Measurements from ENCODE around the gene EEFSEC. TPM values are rescaled to one million over a fixed set of nuclear protein-coding genes. Genes with fewer than 3 reads are reported as not detected.

The EEFSEC gene
- total and polyA plus RNA-seq, 5 donors from 2014 or later: 16.9 to 21.9 (median 18.5) TPM

- peaks cover 0 to 2% (median under 1%) of the 10 kb centered on the region in 4 donors for H3K4me1 Mint-ChIP-seq
- no peak overlapping the region for H3K4me3 Mint-ChIP-seq
- Histone ChIP-seq H3K36me3 (ENCODE audit: control insufficient read depth, insufficient read depth, low read length) (no peaks in the 10 kb centered on the region), H3K9me3 (ENCODE audit: control insufficient read depth in 2 of 2, low read length in 2 of 2) (no peaks in the 10 kb centered on the region), H3K27me3 (ENCODE audit: control insufficient read depth, insufficient read depth, low read length) (no peaks in the 10 kb centered on the region), H3K4me1 (ENCODE audit: control insufficient read depth, insufficient read depth, low read length, poor library complexity, severe bottlenecking) (no peaks in the 10 kb centered on the region), H3K27ac (ENCODE audit: insufficient read depth, low read length, poor library complexity, severe bottlenecking) (no peak overlapping the region), H3K4me3 (ENCODE audit: low read depth, low read length) (no peak overlapping the region)
- peak overlapping the region in 2 of 3 donors; percentile 7 to 36 for H3K27ac Mint-ChIP-seq
- ATAC-seq (ENCODE audit: low read depth in 2 of 2) (no peak), DNase-seq (peak in 1 of 3 donors; percentile 25)
- peaks cover 25% of the 10 kb centered on the region for H3K36me3 Mint-ChIP-seq
- no peaks in the 10 kb centered on the region for H3K27me3 Mint-ChIP-seq
- no peaks in the 10 kb centered on the region for H3K9me3 Mint-ChIP-seq
Measured at GRCh38 chr3:128383316-128384235, 230.3 kb downstream of the EEFSEC start.

GRCh38 chr3:128385080-128385832 lies 232.0 kb downstream of the EEFSEC start:
- Mint-ChIP-seq H3K27me3 (no peaks in the 10 kb centered on the region), H3K36me3 (peaks cover 20% of the 10 kb centered on the region), H3K4me1 (peaks cover 0 to 2% (median under 1%) of the 10 kb centered on the region in 4 donors), H3K27ac (no peak overlapping the region), H3K9me3 (no peaks in the 10 kb centered on the region), H3K4me3 (no peak overlapping the region)
- no peak for ATAC-seq (ENCODE audit: low read depth in 2 of 2)
- no peaks in the 10 kb centered on the region for H3K4me1 ChIP-seq (ENCODE audit: control insufficient read depth, insufficient read depth, low read length, poor library complexity, severe bottlenecking)
- H3K4me3 ChIP-seq (ENCODE audit: low read depth, low read length): no peak overlapping the region
- no peak for DNase-seq
- H3K27me3 ChIP-seq (ENCODE audit: control insufficient read depth, insufficient read depth, low read length): no peaks in the 10 kb centered on the region
- H3K9me3 ChIP-seq (ENCODE audit: control insufficient read depth in 2 of 2, low read length in 2 of 2): no peaks in the 10 kb centered on the region
- H3K36me3 ChIP-seq (ENCODE audit: control insufficient read depth, insufficient read depth, low read length): no peaks in the 10 kb centered on the region
- H3K27ac ChIP-seq (ENCODE audit: insufficient read depth, low read length, poor library complexity, severe bottlenecking): no peak overlapping the region

GRCh38 chr3:128388932-128389331 lies 235.7 kb downstream of the EEFSEC start:
- Mint-ChIP-seq H3K4me1 (peaks cover 0 to 4% (median under 1%) of the 10 kb centered on the region in 4 donors), H3K27ac (no peak overlapping the region), H3K4me3 (no peak overlapping the region), H3K36me3 (peaks cover 15% of the 10 kb centered on the region), H3K9me3 (no peaks in the 10 kb centered on the region), H3K27me3 (no peaks in the 10 kb centered on the region)
- H3K27me3 ChIP-seq (ENCODE audit: control insufficient read depth, insufficient read depth, low read length): no peaks in the 10 kb centered on the region
- DNase-seq: no peak
- no peaks in the 10 kb centered on the region for H3K4me1 ChIP-seq (ENCODE audit: control insufficient read depth, insufficient read depth, low read length, poor library complexity, severe bottlenecking)
- no peaks in the 10 kb centered on the region for H3K36me3 ChIP-seq (ENCODE audit: control insufficient read depth, insufficient read depth, low read length)
- ATAC-seq (ENCODE audit: low read depth in 2 of 2): no peak
- no peak overlapping the region for H3K27ac ChIP-seq (ENCODE audit: insufficient read depth, low read length, poor library complexity, severe bottlenecking)
- no peaks in the 10 kb centered on the region for H3K9me3 ChIP-seq (ENCODE audit: control insufficient read depth in 2 of 2, low read length in 2 of 2)
- no peak overlapping the region for H3K4me3 ChIP-seq (ENCODE audit: low read depth, low read length)

DNA sequence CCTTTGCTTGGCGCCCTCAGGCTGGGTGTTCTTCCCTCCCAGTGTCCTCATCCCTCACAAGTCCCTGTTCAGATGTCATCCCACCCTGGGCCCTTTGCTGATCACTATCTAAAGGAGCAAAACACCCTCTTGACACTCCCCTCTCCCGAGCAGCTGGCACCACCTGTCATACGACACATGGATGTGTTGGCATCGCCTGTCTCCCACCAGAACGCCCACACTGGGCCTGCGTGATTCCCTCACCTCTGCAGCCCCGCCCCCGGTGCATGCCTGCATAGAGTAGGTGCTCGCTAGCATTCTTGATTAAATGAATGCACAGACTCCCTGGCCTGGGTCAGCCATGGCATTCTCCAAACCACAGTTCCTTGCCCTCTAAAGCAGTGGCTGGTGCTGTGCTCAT lies 237.6 kb downstream of the EEFSEC start:
- H3K27ac ChIP-seq (ENCODE audit: insufficient read depth, low read length, poor library complexity, severe bottlenecking): no peak overlapping the region
- Mint-ChIP-seq H3K9me3 (no peaks in the 10 kb centered on the region), H3K4me3 (no peak overlapping the region), H3K27ac (peak overlapping the region in 1 of 3 donors; percentile 17), H3K27me3 (no peaks in the 10 kb centered on the region), H3K36me3 (peaks cover 8% of the 10 kb centered on the region), H3K4me1 (peaks cover 0 to 2% (median 0%) of the 10 kb centered on the region in 4 donors)
- no peak overlapping the region for H3K4me3 ChIP-seq (ENCODE audit: low read depth, low read length)
- no peak for DNase-seq
- no peak for ATAC-seq (ENCODE audit: low read depth in 2 of 2)
- H3K9me3 ChIP-seq (ENCODE audit: control insufficient read depth in 2 of 2, low read length in 2 of 2): no peaks in the 10 kb centered on the region
- no peaks in the 10 kb centered on the region for H3K4me1 ChIP-seq (ENCODE audit: control insufficient read depth, insufficient read depth, low read length, poor library complexity, severe bottlenecking)
- no peaks in the 10 kb centered on the region for H3K36me3 ChIP-seq (ENCODE audit: control insufficient read depth, insufficient read depth, low read length)
- no peaks in the 10 kb centered on the region for H3K27me3 ChIP-seq (ENCODE audit: control insufficient read depth, insufficient read depth, low read length)

- Histone ChIP-seq H3K27ac (ENCODE audit: insufficient read depth, low read length, poor library complexity, severe bottlenecking) (no peak overlapping the region), H3K9me3 (ENCODE audit: control insufficient read depth in 2 of 2, low read length in 2 of 2) (no peaks in the 10 kb centered on the region), H3K36me3 (ENCODE audit: control insufficient read depth, insufficient read depth, low read length) (no peaks in the 10 kb centered on the region), H3K4me3 (ENCODE audit: low read depth, low read length) (no peak overlapping the region), H3K4me1 (ENCODE audit: control insufficient read depth, insufficient read depth, low read length, poor library complexity, severe bottlenecking) (no peaks in the 10 kb centered on the region), H3K27me3 (ENCODE audit: control insufficient read depth, insufficient read depth, low read length) (no peaks in the 10 kb centered on the region)
- DNase-seq (no peak), ATAC-seq (ENCODE audit: low read depth in 2 of 2) (no peak)
- no peak overlapping the region for H3K4me3 Mint-ChIP-seq
- H3K27ac Mint-ChIP-seq: no peak overlapping the region
- H3K27me3 Mint-ChIP-seq: no peaks in the 10 kb centered on the region
- H3K36me3 Mint-ChIP-seq: peaks cover 5% of the 10 kb centered on the region
- no peaks in the 10 kb centered on the region for H3K9me3 Mint-ChIP-seq
- peaks cover 0 to 2% (median 0%) of the 10 kb centered on the region in 4 donors for H3K4me1 Mint-ChIP-seq
Measured at GRCh38 chr3:128392021-128392420, 238.7 kb downstream of the EEFSEC start.

DNA sequence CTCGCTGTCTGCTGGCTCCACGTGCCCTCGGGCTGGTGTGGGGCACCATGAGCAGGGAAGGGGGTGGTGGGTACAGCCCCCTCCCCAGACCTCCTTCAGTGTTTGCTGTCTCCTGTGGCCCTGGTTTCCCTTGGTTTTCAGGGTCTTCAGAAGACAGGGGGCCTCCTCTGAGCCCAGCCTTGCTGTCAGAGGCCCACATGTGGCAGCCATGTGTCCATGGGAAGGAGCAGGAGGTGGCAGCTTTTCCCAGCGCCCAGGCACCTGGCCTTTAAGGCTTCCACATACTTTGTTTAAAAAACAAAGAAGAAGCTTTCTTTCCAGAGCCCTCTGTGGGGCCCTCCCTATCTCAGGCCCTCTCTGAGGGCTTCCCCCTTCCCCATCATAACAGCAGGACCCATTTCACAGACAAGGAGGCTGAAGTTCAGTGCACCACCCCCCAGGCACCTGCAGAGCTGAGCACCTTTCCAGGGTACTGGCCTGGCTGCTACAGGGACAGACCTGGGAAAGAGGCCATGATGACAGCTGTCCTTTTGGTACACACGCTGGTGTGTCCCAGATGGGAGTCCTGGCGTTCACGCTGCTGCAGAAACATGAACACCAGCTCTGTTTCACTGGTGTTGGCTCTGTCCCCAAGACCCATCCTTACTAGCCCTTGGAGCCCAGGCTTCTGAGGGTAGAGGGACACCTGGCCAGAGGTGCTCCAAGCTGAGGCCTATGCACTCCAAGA lies 239.7 kb downstream of the EEFSEC start:
- Histone ChIP-seq H3K4me3 (ENCODE audit: low read depth, low read length) (no peak overlapping the region), H3K4me1 (ENCODE audit: control insufficient read depth, insufficient read depth, low read length, poor library complexity, severe bottlenecking) (no peaks in the 10 kb centered on the region), H3K27me3 (ENCODE audit: control insufficient read depth, insufficient read depth, low read length) (no peaks in the 10 kb centered on the region), H3K27ac (ENCODE audit: insufficient read depth, low read length, poor library complexity, severe bottlenecking) (no peak overlapping the region), H3K36me3 (ENCODE audit: control insufficient read depth, insufficient read depth, low read length) (no peaks in the 10 kb centered on the region), H3K9me3 (ENCODE audit: control insufficient read depth in 2 of 2, low read length in 2 of 2) (no peaks in the 10 kb centered on the region)
- DNase-seq: no peak
- Mint-ChIP-seq H3K36me3 (peaks cover 5% of the 10 kb centered on the region), H3K27ac (no peak overlapping the region), H3K4me1 (peaks cover 0 to 2% (median 0%) of the 10 kb centered on the region in 4 donors), H3K27me3 (no peaks in the 10 kb centered on the region), H3K4me3 (no peak overlapping the region), H3K9me3 (no peaks in the 10 kb centered on the region)
- no peak for ATAC-seq (ENCODE audit: low read depth in 2 of 2)

- Mint-ChIP-seq H3K4me1 (peaks cover 0 to 2% (median 0%) of the 10 kb centered on the region in 4 donors), H3K4me3 (no peak overlapping the region), H3K9me3 (no peaks in the 10 kb centered on the region), H3K36me3 (peaks cover 5% of the 10 kb centered on the region), H3K27ac (no peak overlapping the region), H3K27me3 (no peaks in the 10 kb centered on the region)
- Histone ChIP-seq H3K9me3 (ENCODE audit: control insufficient read depth in 2 of 2, low read length in 2 of 2) (no peaks in the 10 kb centered on the region), H3K4me1 (ENCODE audit: control insufficient read depth, insufficient read depth, low read length, poor library complexity, severe bottlenecking) (no peaks in the 10 kb centered on the region), H3K36me3 (ENCODE audit: control insufficient read depth, insufficient read depth, low read length) (no peaks in the 10 kb centered on the region), H3K4me3 (ENCODE audit: low read depth, low read length) (no peak overlapping the region), H3K27ac (ENCODE audit: insufficient read depth, low read length, poor library complexity, severe bottlenecking) (no peak overlapping the region), H3K27me3 (ENCODE audit: control insufficient read depth, insufficient read depth, low read length) (no peaks in the 10 kb centered on the region)
- no peak for DNase-seq
- ATAC-seq (ENCODE audit: low read depth in 2 of 2): no peak
Measured at GRCh38 chr3:128394033-128394432, 240.8 kb downstream of the EEFSEC start.
